IMR-90 (cell line): ENCODE measurements around the gene CREB3L1.

Source experiments
- RAD21 ChIP-seq: IDR thresholded peaks from 2 replicates; pipeline ENCODE4 v1.6.1; 2012; ENCODE audit warnings: low read length, improper control_type of control experiment
- RCOR1 ChIP-seq: IDR thresholded peaks from 2 replicates; pipeline ENCODE4 v1.6.1; 2012; ENCODE audit warnings: mild to moderate bottlenecking, low read length, improper control_type of control experiment; ENCODE audit not compliant: insufficient replicate concordance
- RFX5 ChIP-seq: IDR thresholded peaks from 2 replicates; pipeline ENCODE4 v1.8.0; 2012; ENCODE audit warnings: low read depth, mild to moderate bottlenecking, low read length, moderate library complexity
- USF2 ChIP-seq: fragments of 150-350 bp; IDR thresholded peaks from 2 replicates; pipeline ENCODE4 v1.6.1; 2017; ENCODE audit warnings: mild to moderate bottlenecking, antibody characterized with exemption, low read length, low read depth
- TF ChIP-seq, protein P1 (sequence below): conservative IDR thresholded peaks from 2 replicates; pipeline ENCODE4 v1.5.1; 2012; ENCODE audit warnings: mild to moderate bottlenecking, low read depth, low read length, improper control_type of control experiment

GRCh38 chr11:46347637-46348311, 70.3 kb downstream of the CREB3L1 start:
- TF ChIP-seq, protein P1, sequence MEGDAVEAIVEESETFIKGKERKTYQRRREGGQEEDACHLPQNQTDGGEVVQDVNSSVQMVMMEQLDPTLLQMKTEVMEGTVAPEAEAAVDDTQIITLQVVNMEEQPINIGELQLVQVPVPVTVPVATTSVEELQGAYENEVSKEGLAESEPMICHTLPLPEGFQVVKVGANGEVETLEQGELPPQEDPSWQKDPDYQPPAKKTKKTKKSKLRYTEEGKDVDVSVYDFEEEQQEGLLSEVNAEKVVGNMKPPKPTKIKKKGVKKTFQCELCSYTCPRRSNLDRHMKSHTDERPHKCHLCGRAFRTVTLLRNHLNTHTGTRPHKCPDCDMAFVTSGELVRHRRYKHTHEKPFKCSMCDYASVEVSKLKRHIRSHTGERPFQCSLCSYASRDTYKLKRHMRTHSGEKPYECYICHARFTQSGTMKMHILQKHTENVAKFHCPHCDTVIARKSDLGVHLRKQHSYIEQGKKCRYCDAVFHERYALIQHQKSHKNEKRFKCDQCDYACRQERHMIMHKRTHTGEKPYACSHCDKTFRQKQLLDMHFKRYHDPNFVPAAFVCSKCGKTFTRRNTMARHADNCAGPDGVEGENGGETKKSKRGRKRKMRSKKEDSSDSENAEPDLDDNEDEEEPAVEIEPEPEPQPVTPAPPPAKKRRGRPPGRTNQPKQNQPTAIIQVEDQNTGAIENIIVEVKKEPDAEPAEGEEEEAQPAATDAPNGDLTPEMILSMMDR, result no peak
- TF ChIP-seq RFX5, result no peak
- no peak for TF ChIP-seq RAD21
- TF ChIP-seq USF2, result no peak
- no peak for TF ChIP-seq RCOR1
